DND-41 (cell line): ENCODE data around the gene PPP1R37.

Experiments used
- ATAC-seq: fragments of 200-7000 bp; cut with Tn5 transposase; 3 replicates; pipeline ENCODE4 v1.9.1; 2021; ENCODE audit warnings: low read depth; ENCODE audit not compliant: insufficient read depth
- DNase-seq: peaks from one replicate; pipeline ENCODE4 v3.0.0-alpha.2; 2020
- H2AFZ ChIP-seq: 2 replicates; pipeline ENCODE4 v1.6.0; 2012; ENCODE audit warnings: low read depth, low read length
- H3K27ac ChIP-seq: 2 replicates; pipeline ENCODE4 v1.5.1; 2012; ENCODE audit warnings: low read length, inconsistent platforms
- H3K27me3 ChIP-seq: fragments of 200-600 bp; sonication (generic); 2 replicates; pipeline ENCODE4 v1.6.0; 2012; ENCODE audit warnings: low read length, mild to moderate bottlenecking, inconsistent platforms; ENCODE audit not compliant: insufficient read depth, poor library complexity
- H3K36me3 ChIP-seq: 2 replicates; pipeline ENCODE4 v1.5.1; 2012; ENCODE audit warnings: low read length, inconsistent platforms; ENCODE audit not compliant: insufficient read depth
- H3K4me1 ChIP-seq: 2 replicates; pipeline ENCODE4 v1.5.1; 2012; ENCODE audit warnings: mild to moderate bottlenecking, low read length; ENCODE audit not compliant: insufficient read depth
- H3K4me2 ChIP-seq: 2 replicates; pipeline ENCODE4 v1.6.0; 2012; ENCODE audit warnings: mild to moderate bottlenecking, moderate library complexity, low read length, inconsistent platforms; ENCODE audit not compliant: insufficient read depth
- H3K4me3 ChIP-seq, 2 experiments: fragments of 200-600 bp in 1 of 2; shearing (Covaris generic) in 1 of 2; 2 replicates each; pipeline ENCODE4 v1.5.1; 2012 to 2016; ENCODE audit warnings: inconsistent platforms in 2 of 2, low read length in 2 of 2, mild to moderate bottlenecking in 2 of 2, low read depth in 1 of 2, moderate library complexity in 1 of 2
- H3K79me2 ChIP-seq: 2 replicates; pipeline ENCODE4 v1.6.0; 2012; ENCODE audit warnings: low read length, inconsistent platforms; ENCODE audit not compliant: insufficient read depth
- H3K9ac ChIP-seq: 2 replicates; pipeline ENCODE4 v1.6.0; 2012; ENCODE audit warnings: low read depth, mild to moderate bottlenecking, inconsistent platforms, low read length, moderate library complexity
- H3K9me3 ChIP-seq: 2 replicates; pipeline ENCODE4 v1.5.1; 2012; ENCODE audit warnings: low read length, moderate library complexity, mild to moderate bottlenecking, inconsistent platforms; ENCODE audit not compliant: insufficient read depth, severe bottlenecking
- H4K20me1 ChIP-seq: 2 replicates; pipeline ENCODE4 v1.6.0; 2012; ENCODE audit warnings: low read length; ENCODE audit not compliant: insufficient read depth
- EZH2 ChIP-seq: IDR thresholded peaks from 3 replicates; pipeline ENCODE4 v1.6.1; 2012; ENCODE audit warnings: borderline replicate concordance, low read depth, mild to moderate bottlenecking, moderate library complexity, low read length, inconsistent platforms; ENCODE audit not compliant: severe bottlenecking
- TF ChIP-seq, protein P1 (sequence below): IDR thresholded peaks from 2 replicates; pipeline ENCODE4 v1.5.1; 2012; ENCODE audit warnings: borderline replicate concordance, low read length, moderate library complexity, mild to moderate bottlenecking; ENCODE audit not compliant: poor library complexity, severe bottlenecking; ENCODE audit errors: extremely low read depth

Gene PPP1R37

DNA sequence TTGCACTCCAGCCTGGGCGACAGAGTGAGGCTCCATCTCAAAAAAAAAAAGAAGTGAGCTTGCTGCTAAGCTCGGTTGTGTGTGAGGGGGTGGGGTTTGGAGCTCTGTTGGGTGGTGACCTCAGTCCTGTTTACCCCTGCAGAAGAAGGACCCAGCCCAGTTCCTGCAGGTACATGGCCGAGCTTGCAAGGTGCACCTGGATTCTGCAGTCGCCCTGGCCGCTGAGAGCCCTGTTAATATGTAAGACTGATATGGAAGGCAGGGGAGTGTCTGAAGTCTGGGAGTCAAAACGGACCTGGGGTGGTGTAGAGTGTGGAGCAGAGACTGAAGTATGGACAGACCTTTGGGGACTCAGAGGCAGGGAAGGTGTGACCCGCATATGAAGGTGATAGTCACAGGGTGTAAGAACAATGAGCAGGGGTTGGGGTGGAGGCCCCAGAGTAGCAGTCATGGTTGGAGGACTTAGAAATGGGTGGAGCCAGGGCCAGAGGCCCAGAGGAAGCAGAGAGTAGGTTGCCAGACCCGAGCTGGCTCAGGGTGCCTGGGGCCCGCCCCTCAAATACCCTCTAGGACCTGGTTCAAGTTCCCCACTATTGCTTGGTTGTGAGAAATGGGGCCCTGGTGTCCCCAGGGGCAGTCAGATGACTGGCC is 40.9 kb upstream of the PPP1R37 start:
- ATAC-seq (no peak), DNase-seq (no peak)
- Histone ChIP-seq H3K4me2 (no peak overlapping the region), H3K4me1 (no peaks in the 10 kb centered on the region), H4K20me1 (peaks cover 72% of the 10 kb centered on the region), H3K27me3 (no peaks in the 10 kb centered on the region), H3K27ac (no peak overlapping the region), H3K9me3 (no peaks in the 10 kb centered on the region), H2AFZ (no peak overlapping the region), H3K79me2 (peaks cover 67% of the 10 kb centered on the region), H3K4me3 (no peak overlapping the region), H3K9ac (no peak overlapping the region), H3K36me3 (peaks cover 66% of the 10 kb centered on the region)
- TF ChIP-seq, protein P1, sequence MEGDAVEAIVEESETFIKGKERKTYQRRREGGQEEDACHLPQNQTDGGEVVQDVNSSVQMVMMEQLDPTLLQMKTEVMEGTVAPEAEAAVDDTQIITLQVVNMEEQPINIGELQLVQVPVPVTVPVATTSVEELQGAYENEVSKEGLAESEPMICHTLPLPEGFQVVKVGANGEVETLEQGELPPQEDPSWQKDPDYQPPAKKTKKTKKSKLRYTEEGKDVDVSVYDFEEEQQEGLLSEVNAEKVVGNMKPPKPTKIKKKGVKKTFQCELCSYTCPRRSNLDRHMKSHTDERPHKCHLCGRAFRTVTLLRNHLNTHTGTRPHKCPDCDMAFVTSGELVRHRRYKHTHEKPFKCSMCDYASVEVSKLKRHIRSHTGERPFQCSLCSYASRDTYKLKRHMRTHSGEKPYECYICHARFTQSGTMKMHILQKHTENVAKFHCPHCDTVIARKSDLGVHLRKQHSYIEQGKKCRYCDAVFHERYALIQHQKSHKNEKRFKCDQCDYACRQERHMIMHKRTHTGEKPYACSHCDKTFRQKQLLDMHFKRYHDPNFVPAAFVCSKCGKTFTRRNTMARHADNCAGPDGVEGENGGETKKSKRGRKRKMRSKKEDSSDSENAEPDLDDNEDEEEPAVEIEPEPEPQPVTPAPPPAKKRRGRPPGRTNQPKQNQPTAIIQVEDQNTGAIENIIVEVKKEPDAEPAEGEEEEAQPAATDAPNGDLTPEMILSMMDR, result no peak
- TF ChIP-seq EZH2, result no peak

DNA sequence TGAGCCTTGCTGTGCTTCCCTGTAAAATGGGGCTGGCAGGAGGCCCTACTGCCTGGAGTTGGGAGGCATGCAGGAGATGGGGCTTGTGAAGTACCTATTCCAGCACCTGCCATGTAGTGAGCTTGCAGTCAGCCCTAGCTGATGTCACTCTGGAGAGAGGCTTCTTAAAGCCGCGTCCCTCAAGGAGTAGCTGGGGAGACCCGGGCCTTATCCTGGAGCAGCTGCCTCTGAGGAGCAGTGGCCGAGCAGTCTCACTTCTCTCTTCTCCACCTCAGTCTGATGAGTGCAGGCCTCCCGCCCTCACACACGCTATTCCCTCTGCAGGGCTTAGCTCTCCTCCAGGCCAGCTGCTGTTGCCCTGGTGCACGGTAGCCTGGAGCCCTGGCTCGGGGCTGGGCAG is 36.1 kb upstream of the PPP1R37 start:
- H3K9ac ChIP-seq, result no peak overlapping the region
- H2AFZ ChIP-seq, result no peak overlapping the region
- no peaks in the 10 kb centered on the region for H3K9me3 ChIP-seq
- H3K27ac ChIP-seq, result no peak overlapping the region
- peaks cover 93% of the 10 kb centered on the region for H3K36me3 ChIP-seq
- H3K4me3 ChIP-seq, result no peak overlapping the region
- peaks cover 65% of the 10 kb centered on the region for H4K20me1 ChIP-seq
- peaks cover 23% of the 10 kb centered on the region for H3K79me2 ChIP-seq
- TF ChIP-seq, protein P1, result no peak
- no peak for TF ChIP-seq EZH2
- no peak for DNase-seq
- no peak for ATAC-seq
- H3K27me3 ChIP-seq, result no peaks in the 10 kb centered on the region
- H3K4me2 ChIP-seq, result no peak overlapping the region
- H3K4me1 ChIP-seq, result no peaks in the 10 kb centered on the region

DNA sequence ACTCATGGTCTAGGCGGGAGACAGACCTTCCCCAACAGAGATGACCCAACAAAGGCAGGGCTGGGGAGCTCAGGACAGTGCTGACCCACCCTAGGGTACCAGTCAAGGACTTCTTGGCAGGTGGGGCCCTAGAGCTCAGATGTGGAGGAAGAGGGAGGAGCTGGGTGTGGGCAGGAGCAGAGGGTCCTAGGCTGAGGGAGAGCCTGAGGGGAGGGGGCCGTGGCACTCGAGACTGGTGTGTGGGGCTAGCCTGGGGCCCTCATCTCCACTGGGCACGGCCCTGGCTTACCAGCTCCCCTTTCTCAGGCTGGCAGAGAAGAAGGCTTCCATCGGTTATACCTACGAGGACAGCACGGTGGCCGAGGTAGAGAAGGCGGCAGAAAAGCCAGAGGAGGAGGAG is 35.5 kb upstream of the PPP1R37 start:
- no peak overlapping the region for H3K4me3 ChIP-seq
- no peak overlapping the region for H3K27ac ChIP-seq
- no peak overlapping the region for H3K4me2 ChIP-seq
- H4K20me1 ChIP-seq, result peaks cover 59% of the 10 kb centered on the region
- H3K27me3 ChIP-seq, result no peaks in the 10 kb centered on the region
- no peaks in the 10 kb centered on the region for H3K9me3 ChIP-seq
- peaks cover 17% of the 10 kb centered on the region for H3K79me2 ChIP-seq
- H2AFZ ChIP-seq, result no peak overlapping the region
- DNase-seq (no peak), ATAC-seq (no peak)
- H3K9ac ChIP-seq, result no peak overlapping the region
- TF ChIP-seq, protein P1, result no peak
- TF ChIP-seq EZH2, result no peak
- peaks cover 90% of the 10 kb centered on the region for H3K36me3 ChIP-seq
- no peaks in the 10 kb centered on the region for H3K4me1 ChIP-seq
